B cell (primary cell): Measurements from ENCODE around the gene SRSF1. TPM values are rescaled to one million over a fixed set of nuclear protein-coding genes. Genes with fewer than 3 reads are reported as not detected.

ENCODE experiments used
- ATAC-seq: fragments of 200-7000 bp; cut with Tn5 transposase; one replicate; pipeline ENCODE4 v1.10.0; 2021; ENCODE audit warnings: low read depth, mild to moderate bottlenecking, moderate number of reproducible peaks, moderate library complexity
- CTCF ChIA-PET: fragments of 350-600 bp; sonication (Branson Sonifier 250); formaldehyde crosslinking; loops from one replicate; lab custom pipeline; 2021; ENCODE audit warnings: antibody characterized with exemption, inconsistent platforms; lab: Charles Lee
- POLR2A ChIA-PET: fragments of 350-600 bp; sonication (Branson Sonifier 250); formaldehyde crosslinking; loops from one replicate; lab custom pipeline; 2021; ENCODE audit warnings: antibody characterized with exemption; lab: Charles Lee
- DNase-seq: peaks from one replicate; pipeline ENCODE4 v3.0.0; 2013
- H2AFZ ChIP-seq: 2 replicates; pipeline ENCODE4 v1.6.1; 2012; ENCODE audit warnings: mild to moderate bottlenecking, low read depth, low read length; ENCODE audit not compliant: insufficient read depth, poor library complexity, severe bottlenecking
- H3K27ac ChIP-seq, 2 donors: 1 replicate in 1 of 2; 2 replicates in 1 of 2; pipeline ENCODE4 v1.5.1; 2012 to 2013; ENCODE audit warnings: low read length in 2 of 2, mild to moderate bottlenecking in 2 of 2, moderate library complexity in 1 of 2
- H3K27me3 ChIP-seq, 4 experiments: fragments of 200-600 bp in 1 of 4; sonication (generic) in 1 of 4; replicated peaks in 1 of 4; 1 replicate in 2 of 4; 2 replicates in 2 of 4; pipeline versions ENCODE4 v1.6.1 to v1.7.0; 2013 to 2016; ENCODE audit warnings: low read length in 3 of 4, mild to moderate bottlenecking in 2 of 4, mixed read lengths in 1 of 4, moderate library complexity in 1 of 4; ENCODE audit not compliant: insufficient read depth in 4 of 4, control insufficient read depth in 3 of 4; ENCODE audit errors: control extremely low read depth in 1 of 4
- H3K36me3 ChIP-seq, 2 experiments: replicated peaks in 1 of 2; 1 replicate in 1 of 2; 2 replicates in 1 of 2; pipeline versions ENCODE4 v1.6.1 to v1.7.1; 2013; ENCODE audit warnings: low read length in 1 of 2; ENCODE audit not compliant: insufficient read depth in 2 of 2, control insufficient read depth in 1 of 2; ENCODE audit errors: control extremely low read depth in 1 of 2, extremely low read depth in 1 of 2
- H3K4me1 ChIP-seq, 2 donors: fragments of 200-600 bp in 1 of 2; sonication (generic) in 1 of 2; 1 replicate in 1 of 2; 2 replicates in 1 of 2; pipeline versions ENCODE4 v1.5.1 to v1.6.1; 2013 to 2017; ENCODE audit warnings: low read length in 2 of 2; ENCODE audit not compliant: control insufficient read depth in 2 of 2, insufficient read depth in 2 of 2
- H3K4me2 ChIP-seq: replicated peaks from 2 replicates; pipeline ENCODE3; 2012; ENCODE audit warnings: mild to moderate bottlenecking, low read depth, low read length; ENCODE audit not compliant: poor library complexity, severe bottlenecking
- H3K4me3 ChIP-seq, 5 experiments: fragments of 200-600 bp in 1 of 5; sonication (generic) in 1 of 5; 1 replicate in 3 of 5; 2 replicates in 2 of 5; pipeline versions ENCODE4 v1.5.1 to v1.7.0; 2011 to 2016; ENCODE audit warnings: low read length in 4 of 5, mild to moderate bottlenecking in 4 of 5, low read depth in 2 of 5, control low read depth in 1 of 5, moderate library complexity in 1 of 5; ENCODE audit not compliant: insufficient read depth in 1 of 5; ENCODE audit errors: control extremely low read depth in 1 of 5, extremely low read depth in 1 of 5
- H3K79me2 ChIP-seq: fragments of 200-600 bp; sonication (generic); one replicate; pipeline ENCODE4 v1.6.0; 2016; ENCODE audit warnings: low read length; ENCODE audit not compliant: control insufficient read depth, insufficient read depth
- H3K9ac ChIP-seq: fragments of 200-600 bp; sonication (generic); 2 replicates; pipeline ENCODE4 v1.6.1; 2017; ENCODE audit warnings: mild to moderate bottlenecking, low read length, moderate library complexity
- H3K9me3 ChIP-seq, 3 donors: one replicate each; pipeline versions ENCODE4 v1.6.1 to v1.7.1; 2013; ENCODE audit warnings: low read length in 2 of 3; ENCODE audit not compliant: control insufficient read depth in 2 of 3, insufficient read depth in 1 of 3; ENCODE audit errors: control extremely low read depth in 1 of 3
- H4K20me1 ChIP-seq: 2 replicates; pipeline ENCODE4 v1.6.0; 2012; ENCODE audit warnings: mild to moderate bottlenecking, low read length; ENCODE audit not compliant: insufficient read depth, control insufficient read depth, poor library complexity, severe bottlenecking
- H3K27ac Mint-ChIP-seq: one replicate; pipeline ENCODE4 v1.8.0; 2021; ENCODE audit warnings: mixed read lengths
- H3K27me3 Mint-ChIP-seq: one replicate; pipeline ENCODE4 v1.8.0; 2021; ENCODE audit warnings: mixed read lengths
- H3K4me1 Mint-ChIP-seq: one replicate; pipeline ENCODE4 v1.8.0; 2021; ENCODE audit warnings: mixed read lengths
- H3K4me3 Mint-ChIP-seq: one replicate; pipeline ENCODE4 v1.8.0; 2021; ENCODE audit warnings: mixed read lengths
- H3K9me3 Mint-ChIP-seq: one replicate; pipeline ENCODE4 v1.8.0; 2022; ENCODE audit warnings: mixed read lengths; ENCODE audit not compliant: insufficient read depth
- CTCF ChIP-seq: fragments of 200-600 bp; IDR thresholded peaks from one replicate; pipeline ENCODE4 v1.8.0; 2022; ENCODE audit warnings: antibody characterized with exemption, mild to moderate bottlenecking
- EZH2 ChIP-seq: IDR thresholded peaks from 2 replicates; pipeline ENCODE4 v1.6.1; 2012; ENCODE audit warnings: borderline replicate concordance, low read depth, mild to moderate bottlenecking, moderate library complexity, low read length; ENCODE audit not compliant: insufficient read depth, poor library complexity, severe bottlenecking
- WGBS: methylation state at CpG from one replicate; pipeline ENCODE4 v1.1.5; 2013; ENCODE audit warnings: missing lambda C conversion rate; ENCODE audit not compliant: insufficient coverage; 5-methylcytosine and 5-hydroxymethylcytosine counted together
- intact Hi-C: fragments of 100-400 bp; cut with micrococcal nuclease; formaldehyde crosslinking; loops from one replicate; pipeline ENCODE4 v1.10.0; 2022
- polyA plus RNA-seq: library from polyadenylated mRNA; depleted of rRNA; stranded (reverse); fragments of >200 nt; gene quantifications from 2 replicates; pipeline ENCODE4 v1.2.3, GENCODE V29; 2012
- total RNA-seq, 2 donors: library from RNA; stranded (reverse); fragments of 120-200 nt in 1 of 2; gene quantifications; 1 replicate in 1 of 2; 2 replicates in 1 of 2; pipeline versions ENCODE4 v1.2.3 to v1.2.4, GENCODE V29; 2013 to 2022

SRSF1 gene
- total and polyA plus RNA-seq, 2 donors (not counting 1 experiment from before 2014, with no cell fraction given), result 163 to 250 TPM

GRCh38 chr17:58043221-58044181 is 36.5 kb upstream of the SRSF1 start:
- no peak overlapping the region for H3K4me3 ChIP-seq
- H4K20me1 ChIP-seq, result no peaks in the 10 kb centered on the region
- Mint-ChIP-seq H3K4me1 (no peaks in the 10 kb centered on the region), H3K27me3 (peaks cover 49% of the 10 kb centered on the region), H3K4me3 (no peak overlapping the region), H3K9me3 (no peaks in the 10 kb centered on the region), H3K27ac (no peak overlapping the region)
- ChIA-PET POLR2A (no interaction called here), CTCF (no interaction called here)
- peaks cover 0 to 1% (median 0%) of the 10 kb centered on the region in 3 donors for H3K9me3 ChIP-seq
- H2AFZ ChIP-seq, result no peak overlapping the region
- no peaks in the 10 kb centered on the region for H3K79me2 ChIP-seq
- H3K27ac ChIP-seq, result no peak overlapping the region
- ATAC-seq, result no peak
- 91% methylated on average over 2 of the region's 5 CpGs for WGBS
- H3K4me2 ChIP-seq, result no peak overlapping the region
- no peak for TF ChIP-seq CTCF
- H3K27me3 ChIP-seq, result peaks cover 0 to 18% (median 5%) of the 10 kb centered on the region in 4 experiments
- intact Hi-C loops, result no loop called here
- DNase-seq, result no peak
- H3K9ac ChIP-seq, result no peak overlapping the region
- H3K4me1 ChIP-seq, result no peaks in the 10 kb centered on the region
- H3K36me3 ChIP-seq, result no peaks in the 10 kb centered on the region

- Histone ChIP-seq H3K79me2 (no peaks in the 10 kb centered on the region), H4K20me1 (no peaks in the 10 kb centered on the region), H3K4me1 (no peaks in the 10 kb centered on the region), H3K27me3 (peaks cover 0 to 18% (median 5%) of the 10 kb centered on the region in 4 experiments), H3K9ac (no peak overlapping the region), H3K4me3 (no peak overlapping the region), H2AFZ (no peak overlapping the region), H3K27ac (no peak overlapping the region), H3K9me3 (peaks cover 0 to 1% (median 0%) of the 10 kb centered on the region in 3 donors), H3K36me3 (no peaks in the 10 kb centered on the region), H3K4me2 (no peak overlapping the region)
- no peak overlapping the region for H3K27ac Mint-ChIP-seq
- TF ChIP-seq CTCF, result no peak
- TF ChIP-seq EZH2, result no peak
- CTCF ChIA-PET, result no interaction called here
- DNase-seq (no peak), ATAC-seq (no peak)
- WGBS, result 84% methylated on average over 4 of the region's 5 CpGs
- POLR2A ChIA-PET, result no interaction called here
- no peaks in the 10 kb centered on the region for H3K9me3 Mint-ChIP-seq
- intact Hi-C loops, result no loop called here
- H3K4me3 Mint-ChIP-seq, result no peak overlapping the region
- H3K4me1 Mint-ChIP-seq, result no peaks in the 10 kb centered on the region
- H3K27me3 Mint-ChIP-seq, result peaks cover 52% of the 10 kb centered on the region
These were observed 34.1 kb upstream of the SRSF1 start for GRCh38 chr17:58041161-58041560.
